ENCODE results near the gene IFNAR1. TPM values are rescaled to one million over a fixed set of nuclear protein-coding genes. Genes with fewer than 3 reads are reported as not detected.
A peak's percentile ranks its signal among the peaks of the same experiment; 100 is the strongest.

The IFNAR1 gene
- total and polyA plus RNA-seq, 7 donors: 10.4 to 31.6 (median 17.5) TPM

DNA sequence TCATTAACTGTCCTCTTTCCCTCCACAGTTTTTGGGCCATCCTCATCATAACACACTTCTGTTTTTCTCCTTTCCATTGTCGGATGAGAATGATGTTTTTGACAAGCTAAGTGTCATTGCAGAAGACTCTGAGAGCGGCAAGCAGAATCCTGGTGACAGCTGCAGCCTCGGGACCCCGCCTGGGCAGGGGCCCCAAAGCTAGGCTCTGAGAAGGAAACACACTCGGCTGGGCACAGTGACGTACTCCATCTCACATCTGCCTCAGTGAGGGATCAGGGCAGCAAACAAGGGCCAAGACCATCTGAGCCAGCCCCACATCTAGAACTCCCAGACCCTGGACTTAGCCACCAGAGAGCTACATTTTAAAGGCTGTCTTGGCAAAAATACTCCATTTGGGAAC, 28.6 kb upstream of the IFNAR1 start:
- intact Hi-C loops (cut with DNase I): no loop called here
- Histone ChIP-seq H3K4me3 (no peak overlapping the region), H3K27ac (no peak overlapping the region), H3K9me3 (no peaks in the 10 kb centered on the region), H3K36me3 (ENCODE audit: insufficient read depth in 1 of 2, low read depth in 1 of 2) (peaks cover 0 to 39% of the 10 kb centered on the region in 2 donors), H3K27me3 (ENCODE audit: insufficient read depth in 3 of 3, low read length in 2 of 3) (no peaks in the 10 kb centered on the region), H3K4me1 (no peaks in the 10 kb centered on the region)
- DNase-seq (no peak), ATAC-seq (no peak)
- TF ChIP-seq, protein P1, sequence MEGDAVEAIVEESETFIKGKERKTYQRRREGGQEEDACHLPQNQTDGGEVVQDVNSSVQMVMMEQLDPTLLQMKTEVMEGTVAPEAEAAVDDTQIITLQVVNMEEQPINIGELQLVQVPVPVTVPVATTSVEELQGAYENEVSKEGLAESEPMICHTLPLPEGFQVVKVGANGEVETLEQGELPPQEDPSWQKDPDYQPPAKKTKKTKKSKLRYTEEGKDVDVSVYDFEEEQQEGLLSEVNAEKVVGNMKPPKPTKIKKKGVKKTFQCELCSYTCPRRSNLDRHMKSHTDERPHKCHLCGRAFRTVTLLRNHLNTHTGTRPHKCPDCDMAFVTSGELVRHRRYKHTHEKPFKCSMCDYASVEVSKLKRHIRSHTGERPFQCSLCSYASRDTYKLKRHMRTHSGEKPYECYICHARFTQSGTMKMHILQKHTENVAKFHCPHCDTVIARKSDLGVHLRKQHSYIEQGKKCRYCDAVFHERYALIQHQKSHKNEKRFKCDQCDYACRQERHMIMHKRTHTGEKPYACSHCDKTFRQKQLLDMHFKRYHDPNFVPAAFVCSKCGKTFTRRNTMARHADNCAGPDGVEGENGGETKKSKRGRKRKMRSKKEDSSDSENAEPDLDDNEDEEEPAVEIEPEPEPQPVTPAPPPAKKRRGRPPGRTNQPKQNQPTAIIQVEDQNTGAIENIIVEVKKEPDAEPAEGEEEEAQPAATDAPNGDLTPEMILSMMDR (IDR thresholded peaks at IDR 0.05): no peak
- WGBS, 3 donors: 79 to 84% (median 82%) methylated on average over 6 of the region's 6 CpGs

DNA sequence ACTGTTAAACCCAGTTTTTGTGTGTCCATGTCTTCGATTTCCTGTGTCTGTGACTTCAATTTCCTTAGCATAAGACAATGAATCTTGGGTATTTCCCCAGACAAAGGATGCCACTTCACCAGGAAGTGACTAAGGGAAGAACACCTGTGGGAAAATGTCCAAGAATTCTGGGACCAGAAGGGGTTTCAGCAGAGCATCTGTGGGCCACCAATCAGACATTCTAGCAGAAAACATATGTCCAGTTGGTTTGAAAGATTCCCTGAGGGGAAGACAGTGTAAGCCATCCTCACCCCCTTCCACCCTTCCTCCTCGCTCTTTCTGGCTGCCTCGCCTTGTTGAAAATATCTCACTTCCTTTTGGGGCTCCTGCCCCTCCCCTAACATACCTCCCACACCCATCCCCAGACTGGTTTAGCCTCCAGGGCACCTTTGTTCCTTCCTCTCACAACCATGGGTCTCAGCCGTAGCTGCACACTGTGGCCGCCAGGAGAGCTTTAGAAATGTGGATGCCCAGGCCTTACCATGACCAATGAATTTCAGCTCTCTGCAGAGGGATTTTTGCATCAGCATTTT, 25.5 kb upstream of the IFNAR1 start:
- whole genome bisulfite sequencing, 3 donors: 68 to 71% (median 71%) methylated on average over 5 of the region's 5 CpGs
- no peak for DNase-seq
- Histone ChIP-seq H3K9me3 (no peaks in the 10 kb centered on the region), H3K4me1 (no peaks in the 10 kb centered on the region), H3K36me3 (ENCODE audit: insufficient read depth in 1 of 2, low read depth in 1 of 2) (peaks cover 0 to 18% of the 10 kb centered on the region in 2 donors), H3K27ac (no peak overlapping the region), H3K27me3 (ENCODE audit: insufficient read depth in 3 of 3, low read length in 2 of 3) (no peaks in the 10 kb centered on the region), H3K4me3 (no peak overlapping the region)
- TF ChIP-seq, protein P1 (IDR thresholded peaks at IDR 0.05): no peak
- ATAC-seq: no peak
- intact Hi-C loops (cut with DNase I): no loop called here

GRCh38 chr21:33300701-33301631, 23.8 kb upstream of the IFNAR1 start:
- ATAC-seq (no peak), DNase-seq (no peak)
- Histone ChIP-seq H3K4me1 (no peaks in the 10 kb centered on the region), H3K27ac (peak overlapping the region; percentile 48), H3K9me3 (no peaks in the 10 kb centered on the region), H3K27me3 (ENCODE audit: insufficient read depth in 3 of 3, low read length in 2 of 3) (no peaks in the 10 kb centered on the region), H3K36me3 (ENCODE audit: insufficient read depth in 1 of 2, low read depth in 1 of 2) (peaks cover 0 to 13% of the 10 kb centered on the region in 2 donors), H3K4me3 (no peak overlapping the region)
- intact Hi-C loops (cut with DNase I): no loop called here
- WGBS, 3 donors: 57 to 59% (median 57%) methylated on average over 10 of the region's 10 CpGs
- TF ChIP-seq, protein P1 (IDR thresholded peaks at IDR 0.05): no peak

DNA sequence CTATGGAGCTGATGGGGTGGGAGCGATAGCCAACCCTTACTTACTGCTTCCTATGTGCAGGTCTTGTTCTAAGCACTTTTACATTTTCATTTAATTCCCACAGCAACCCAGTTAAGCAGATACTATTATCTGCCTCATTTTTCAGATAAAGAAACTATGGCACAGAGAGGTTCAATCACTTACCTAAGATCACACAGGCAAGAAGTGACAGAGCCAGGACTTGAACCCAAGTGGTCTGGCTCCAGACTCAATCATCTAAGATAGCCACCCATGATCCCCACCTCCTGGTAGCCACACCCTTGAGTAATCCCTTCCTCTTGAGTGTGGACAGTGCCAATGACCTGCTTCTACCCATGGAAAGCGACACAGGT, 23.2 kb upstream of the IFNAR1 start:
- Histone ChIP-seq H3K9me3 (no peaks in the 10 kb centered on the region), H3K4me3 (no peak overlapping the region), H3K36me3 (ENCODE audit: insufficient read depth in 1 of 2, low read depth in 1 of 2) (peaks cover 0 to 6% of the 10 kb centered on the region in 2 donors), H3K4me1 (no peaks in the 10 kb centered on the region), H3K27ac (peak overlapping the region; percentile 48), H3K27me3 (ENCODE audit: insufficient read depth in 3 of 3, low read length in 2 of 3) (no peaks in the 10 kb centered on the region)
- WGBS, 3 donors: 77 to 92% (median 88%) methylated on average over 2 of the region's 2 CpGs
- TF ChIP-seq, protein P1 (IDR thresholded peaks at IDR 0.05): no peak
- intact Hi-C loops (cut with DNase I): no loop called here
- DNase-seq (no peak), ATAC-seq (no peak)
